Keratinocyte (primary cell): ENCODE results near the gene GRIK2. TPM values are rescaled to one million over a fixed set of nuclear protein-coding genes. Genes with fewer than 3 reads are reported as not detected.

Source experiments
- DNase-seq: peaks from one replicate; pipeline ENCODE4 v3.0.0-alpha.2; 2011; ENCODE audit warnings: low read depth, missing footprints, low spot score
- FAIRE-seq: peaks from 2 replicates; lab custom pipeline; 2011; peaks lifted over from hg19 to GRCh38; lab: Jason Lieb, UNC
- H2AFZ ChIP-seq: 2 replicates; pipeline ENCODE4 v1.6.0; 2012; ENCODE audit warnings: low read length, control low read depth, inconsistent platforms; ENCODE audit not compliant: control insufficient read depth
- H3K27ac ChIP-seq: 2 replicates; pipeline ENCODE4 v1.5.1; 2011; ENCODE audit warnings: low read length; ENCODE audit not compliant: control insufficient read depth, insufficient read depth
- H3K27me3 ChIP-seq: 3 replicates; pipeline ENCODE4 v1.6.0; 2011; ENCODE audit warnings: low read length; ENCODE audit not compliant: control insufficient read depth, insufficient read depth; ENCODE audit errors: extremely low read depth
- H3K36me3 ChIP-seq, 2 experiments: 2 replicates in 1 of 2; 3 replicates in 1 of 2; pipeline ENCODE4 v1.5.1; 2011; ENCODE audit warnings: low read length in 2 of 2, mild to moderate bottlenecking in 1 of 2; ENCODE audit not compliant: control insufficient read depth in 2 of 2, insufficient read depth in 2 of 2; ENCODE audit errors: extremely low read depth in 1 of 2
- H3K4me1 ChIP-seq: 3 replicates; pipeline ENCODE4 v1.5.1; 2011; ENCODE audit warnings: low read length; ENCODE audit not compliant: control insufficient read depth, insufficient read depth; ENCODE audit errors: extremely low read depth
- H3K4me2 ChIP-seq: 3 replicates; pipeline ENCODE4 v1.6.0; 2011; ENCODE audit warnings: low read depth, low read length; ENCODE audit not compliant: control insufficient read depth, insufficient read depth; ENCODE audit errors: extremely low read depth
- H3K4me3 ChIP-seq, 3 experiments: fragments of 200-600 bp in 1 of 3; sonication (generic) in 1 of 3; 2 replicates in 2 of 3; 3 replicates in 1 of 3; pipeline ENCODE4 v1.5.1; 2011 to 2016; ENCODE audit warnings: low read length in 3 of 3, mild to moderate bottlenecking in 3 of 3, control low read depth in 2 of 3, inconsistent platforms in 1 of 3, low read depth in 1 of 3, mixed read lengths in 1 of 3, mixed run types in 1 of 3, moderate library complexity in 1 of 3; ENCODE audit not compliant: control insufficient read depth in 2 of 3, insufficient read depth in 2 of 3; ENCODE audit errors: extremely low read depth in 1 of 3
- H3K79me2 ChIP-seq: 2 replicates; pipeline ENCODE4 v1.6.0; 2012; ENCODE audit warnings: low read length; ENCODE audit not compliant: control insufficient read depth, insufficient read depth
- H3K9ac ChIP-seq: 3 replicates; pipeline ENCODE4 v1.6.0; 2011; ENCODE audit warnings: low read length; ENCODE audit not compliant: control insufficient read depth, insufficient read depth; ENCODE audit errors: extremely low read depth
- H3K9me1 ChIP-seq: 3 replicates; pipeline ENCODE4 v1.6.0; 2011; ENCODE audit warnings: low read length; ENCODE audit not compliant: control insufficient read depth, insufficient read depth; ENCODE audit errors: extremely low read depth
- H3K9me3 ChIP-seq: 2 replicates; pipeline ENCODE4 v1.5.1; 2012; ENCODE audit warnings: low read depth, low read length; ENCODE audit not compliant: control insufficient read depth
- H4K20me1 ChIP-seq: 3 replicates; pipeline ENCODE4 v1.6.0; 2011; ENCODE audit warnings: low read length; ENCODE audit not compliant: control insufficient read depth, insufficient read depth; ENCODE audit errors: extremely low read depth
- CTCF ChIP-seq, 3 experiments: IDR thresholded peaks in 1 of 3; conservative IDR thresholded peaks in 1 of 3; optimal IDR thresholded peaks in 1 of 3; 2 replicates in 2 of 3; 3 replicates in 1 of 3; pipeline versions ENCODE3 to v1.5.1; 2011; ENCODE audit warnings: low read length in 3 of 3, mild to moderate bottlenecking in 3 of 3, moderate library complexity in 2 of 3, control low read depth in 1 of 3, inconsistent platforms in 1 of 3; ENCODE audit not compliant: insufficient read depth in 2 of 3; ENCODE audit errors: extremely low read depth in 1 of 3
- EZH2 ChIP-seq: IDR thresholded peaks from one replicate; pipeline ENCODE4 v1.6.1; 2012; ENCODE audit warnings: inconsistent platforms, mild to moderate bottlenecking, low read length, moderate library complexity
- dilution Hi-C: fragments of 300-500 bp; cut with MboI; formaldehyde crosslinking; loops from one replicate; pipeline ENCODE4 v1.7.0; 2020; ENCODE audit warnings: low sequenced_read_pairs; ENCODE audit not compliant: extremely low pct_ligation_motif_present
- polyA plus RNA-seq, 5 experiments: library from polyadenylated mRNA; depleted of rRNA in 3 of 5; stranded (reverse) in 3 of 5; stranded (forward) in 1 of 5; unstranded in 1 of 5; fragments of >200 nt; gene quantifications; 1 replicate in 1 of 5; 2 replicates in 3 of 5; 3 replicates in 1 of 5; pipeline versions ENCODE4 v1.2.1 to v1.2.3, GENCODE V29; 2011 to 2012; ENCODE audit warnings: missing spikeins in 2 of 5, low read depth in 1 of 5, low replicate concordance in 1 of 5

GRIK2 gene
- polyA plus RNA-seq, 1 donor (not counting 4 experiments of a cell fraction or from before 2014, with no cell fraction given), result 0.01 TPM

GRCh38 chr6:101477436-101477835 lies 83.9 kb downstream of the GRIK2 start:
- Histone ChIP-seq H4K20me1 (no peaks in the 10 kb centered on the region), H3K36me3 (no peaks in the 10 kb centered on the region), H3K4me1 (no peaks in the 10 kb centered on the region), H3K27me3 (no peaks in the 10 kb centered on the region), H3K9ac (no peak overlapping the region), H3K4me2 (no peak overlapping the region), H2AFZ (no peak overlapping the region), H3K79me2 (no peaks in the 10 kb centered on the region), H3K4me3 (no peak overlapping the region), H3K9me3 (no peaks in the 10 kb centered on the region), H3K9me1 (no peaks in the 10 kb centered on the region), H3K27ac (no peak overlapping the region)
- dilution Hi-C loops, result no loop called here
- DNase-seq (no peak), FAIRE-seq (no peak)
- TF ChIP-seq EZH2, result no peak
- no peak for TF ChIP-seq CTCF (optimal IDR thresholded peaks at IDR 0.05 in 1 of 3, IDR thresholded peaks at IDR 0.05 in 1 of 3, conservative IDR thresholded peaks at IDR 0.05 in 1 of 3; ENCODE audit: extremely low read depth in 1 of 3, insufficient read depth in 2 of 3, low read length in 3 of 3)

- no peak overlapping the region for H3K9ac ChIP-seq
- no peaks in the 10 kb centered on the region for H3K36me3 ChIP-seq
- no peaks in the 10 kb centered on the region for H3K9me3 ChIP-seq
- FAIRE-seq, result no peak
- H3K4me3 ChIP-seq, result no peak overlapping the region
- no peak overlapping the region for H2AFZ ChIP-seq
- TF ChIP-seq EZH2 (no peak), CTCF (optimal IDR thresholded peaks at IDR 0.05 in 1 of 3, IDR thresholded peaks at IDR 0.05 in 1 of 3, conservative IDR thresholded peaks at IDR 0.05 in 1 of 3; ENCODE audit: extremely low read depth in 1 of 3, insufficient read depth in 2 of 3, low read length in 3 of 3) (no peak)
- no peak for DNase-seq
- H3K9me1 ChIP-seq, result no peaks in the 10 kb centered on the region
- H3K4me2 ChIP-seq, result no peak overlapping the region
- H3K4me1 ChIP-seq, result no peaks in the 10 kb centered on the region
- H3K79me2 ChIP-seq, result no peaks in the 10 kb centered on the region
- dilution Hi-C loops, result no loop called here
- H4K20me1 ChIP-seq, result no peaks in the 10 kb centered on the region
- H3K27me3 ChIP-seq, result no peaks in the 10 kb centered on the region
- H3K27ac ChIP-seq, result no peak overlapping the region
Measured at GRCh38 chr6:101478891-101479290, 85.4 kb downstream of the GRIK2 start.
